A549 treated with RU486 at 1 μM for 4 hours (cell line): ENCODE measurements around the gene SOWAHC. TPM values are rescaled to one million over a fixed set of nuclear protein-coding genes. Genes with fewer than 3 reads are reported as not detected.

ENCODE experiments used
- total RNA-seq: library from RNA; stranded (reverse); fragments of 200-300 nt; extraction: Qiagen RNA extraction; gene quantifications from 5 replicates; pipeline ENCODE4 v1.2.3, GENCODE V29; 2022; ENCODE audit warnings: low read depth

Gene SOWAHC, protein sequence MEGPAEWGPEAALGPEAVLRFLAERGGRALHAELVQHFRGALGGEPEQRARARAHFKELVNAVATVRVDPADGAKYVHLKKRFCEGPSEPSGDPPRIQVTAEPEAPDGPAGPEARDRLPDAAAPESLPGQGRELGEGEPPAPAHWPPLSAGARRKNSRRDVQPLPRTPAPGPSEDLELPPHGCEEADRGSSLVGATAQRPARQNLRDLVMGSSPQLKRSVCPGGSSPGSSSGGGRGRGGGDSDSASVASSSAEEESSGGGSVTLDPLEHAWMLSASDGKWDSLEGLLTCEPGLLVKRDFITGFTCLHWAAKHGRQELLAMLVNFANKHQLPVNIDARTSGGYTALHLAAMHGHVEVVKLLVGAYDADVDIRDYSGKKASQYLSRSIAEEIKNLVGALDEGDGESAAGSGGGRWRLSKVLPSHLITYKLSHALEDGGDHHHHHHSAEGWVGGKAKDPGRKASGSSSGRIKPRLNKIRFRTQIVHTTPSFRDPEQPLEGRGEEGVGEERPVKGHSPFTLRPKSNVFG
- 8.4 to 18.4 TPM (median 17.2 TPM) in 5 replicates for total RNA-seq

DNA sequence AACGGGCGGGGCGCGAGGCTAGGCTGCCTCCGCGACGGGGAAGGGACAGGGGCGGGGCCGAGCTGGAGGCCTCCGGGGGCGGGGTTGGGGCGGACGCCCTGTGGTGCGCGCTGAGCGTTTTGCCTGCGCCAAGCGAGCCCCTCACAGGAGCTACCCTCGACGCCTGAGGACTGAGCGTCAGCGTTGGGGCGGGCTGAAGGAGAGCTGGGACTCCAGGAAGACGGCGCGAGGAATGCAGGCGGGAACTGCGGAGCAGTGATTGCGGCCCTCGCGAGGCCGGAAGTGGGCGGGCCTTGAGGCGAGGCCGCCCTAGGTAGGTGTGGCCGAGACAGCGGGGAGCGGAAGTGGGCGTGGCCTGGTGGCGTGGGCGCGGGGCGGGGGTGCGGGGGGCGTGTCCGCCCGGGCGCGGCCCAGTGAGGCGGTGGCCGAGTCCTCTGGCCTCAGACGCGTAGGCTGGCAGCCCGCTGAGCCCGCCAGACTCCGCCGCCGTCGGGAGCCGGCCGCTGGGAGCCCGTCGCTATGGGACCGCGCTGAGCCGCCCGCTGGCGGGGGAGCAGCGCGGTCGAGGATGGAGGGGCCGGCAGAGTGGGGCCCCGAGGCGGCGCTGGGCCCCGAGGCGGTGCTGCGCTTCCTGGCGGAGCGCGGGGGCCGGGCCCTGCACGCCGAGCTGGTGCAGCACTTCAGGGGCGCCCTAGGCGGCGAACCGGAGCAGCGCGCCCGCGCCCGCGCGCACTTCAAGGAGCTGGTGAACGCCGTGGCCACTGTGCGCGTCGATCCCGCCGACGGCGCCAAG, at the start of gene SOWAHC, which contains the start of gene SEPTIN10:
TSS of gene SOWAHC (plus strand) at position 443 of the 793 bp plus-strand sequence. CDS start at position 569, 126 bp downstream.
TSS of gene SEPTIN10 (minus strand) at position 45 of the 793 bp plus-strand sequence. CDS start 139 bp downstream, outside the sequence.

Other genes starting within 250 kb of the SOWAHC start
- 33.8 to 67.1 TPM (median 54.9 TPM) in 5 replicates for gene SEPTIN10, start 398 bp upstream of the SOWAHC start, total RNA-seq
- gene RGPD5, start 179.9 kb downstream of the SOWAHC start, total RNA-seq: 4.3 to 9.1 TPM (median 5.6 TPM) in 5 replicates